ENCODE results near the gene CNN3. TPM values are rescaled to one million over a fixed set of nuclear protein-coding genes. Genes with fewer than 3 reads are reported as not detected.

CNN3 gene
- total RNA-seq, 4 donors from 2014 or later: 11.9 to 21.8 (median 16.1) TPM

GRCh38 chr1:94899756-94900155, 27.2 kb downstream of the CNN3 start:
- no peak for ATAC-seq
- in situ Hi-C loops (cut with MboI; ENCODE audit: low sequenced_read_pairs in 4 of 4): no loop called here
- no peak overlapping the region for H3K27ac ChIP-seq
- no peaks in the 10 kb centered on the region for H3K27me3 ChIP-seq
- DNase-seq: no peak
- no peak overlapping the region for H3K4me3 ChIP-seq
- H3K36me3 ChIP-seq: no peaks in the 10 kb centered on the region
- H3K4me1 ChIP-seq: no peaks in the 10 kb centered on the region
- no peaks in the 10 kb centered on the region for H3K9me3 ChIP-seq
- intact Hi-C loops (cut with DNase I; ENCODE audit: low total_unique reads): no loop called here
- TF ChIP-seq POLR2A (IDR thresholded peaks at IDR 0.05): no peak
- TF ChIP-seq CTCF (IDR thresholded peaks at IDR 0.05 in 4 of 5, conservative IDR thresholded peaks at IDR 0.05 in 1 of 5): no peak

- H3K9me3 ChIP-seq: no peaks in the 10 kb centered on the region
- no peak overlapping the region for H3K4me3 ChIP-seq
- H3K27me3 ChIP-seq: no peaks in the 10 kb centered on the region
- ATAC-seq: no peak
- intact Hi-C loops (cut with DNase I; ENCODE audit: low total_unique reads): no loop called here
- DNase-seq: no peak
- in situ Hi-C loops (cut with MboI; ENCODE audit: low sequenced_read_pairs in 4 of 4): no loop called here
- no peaks in the 10 kb centered on the region for H3K36me3 ChIP-seq
- H3K27ac ChIP-seq: no peak overlapping the region
- TF ChIP-seq POLR2A (IDR thresholded peaks at IDR 0.05) (no peak), CTCF (IDR thresholded peaks at IDR 0.05 in 4 of 5, conservative IDR thresholded peaks at IDR 0.05 in 1 of 5) (no peak)
- no peaks in the 10 kb centered on the region for H3K4me1 ChIP-seq
Measured at GRCh38 chr1:94898491-94899385, 28.2 kb downstream of the CNN3 start.

- no peak for DNase-seq
- no peak for ATAC-seq
- Histone ChIP-seq H3K9me3 (no peaks in the 10 kb centered on the region), H3K27ac (no peak overlapping the region), H3K4me3 (no peak overlapping the region), H3K27me3 (no peaks in the 10 kb centered on the region), H3K36me3 (no peaks in the 10 kb centered on the region), H3K4me1 (no peaks in the 10 kb centered on the region)
- intact Hi-C loops (cut with DNase I; ENCODE audit: low total_unique reads): no loop called here
- in situ Hi-C loops (cut with MboI; ENCODE audit: low sequenced_read_pairs in 4 of 4): no loop called here
- TF ChIP-seq POLR2A (IDR thresholded peaks at IDR 0.05): no peak
- TF ChIP-seq CTCF (IDR thresholded peaks at IDR 0.05 in 4 of 5, conservative IDR thresholded peaks at IDR 0.05 in 1 of 5): no peak
Measured at GRCh38 chr1:94895518-94895917, 31.4 kb downstream of the CNN3 start.

DNA sequence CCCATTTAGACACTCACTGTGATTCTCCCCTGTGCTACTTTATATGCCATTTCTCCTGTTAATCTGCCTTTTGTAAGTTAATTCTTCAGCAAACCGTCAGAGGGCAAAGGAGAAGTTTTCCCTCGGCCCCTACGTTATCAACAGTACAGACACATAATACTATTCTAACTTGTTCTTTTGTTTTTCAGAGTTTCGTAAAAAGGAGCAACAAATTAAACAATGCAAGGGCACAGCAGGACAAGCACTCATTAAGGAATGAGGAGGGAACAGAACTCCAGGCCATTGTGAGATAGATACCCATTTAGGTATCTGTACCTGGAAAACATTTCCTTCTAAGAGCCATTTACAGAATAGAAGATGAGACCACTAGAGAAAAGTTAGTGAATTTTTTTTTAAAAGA, 32.3 kb downstream of the CNN3 start:
- TF ChIP-seq POLR2A (IDR thresholded peaks at IDR 0.05) (no peak), CTCF (IDR thresholded peaks at IDR 0.05 in 4 of 5, conservative IDR thresholded peaks at IDR 0.05 in 1 of 5) (no peak)
- H3K27ac ChIP-seq: no peak overlapping the region
- no peaks in the 10 kb centered on the region for H3K9me3 ChIP-seq
- DNase-seq (no peak), ATAC-seq (no peak)
- no peaks in the 10 kb centered on the region for H3K4me1 ChIP-seq
- H3K4me3 ChIP-seq: no peak overlapping the region
- H3K36me3 ChIP-seq: no peaks in the 10 kb centered on the region
- in situ Hi-C loops (cut with MboI; ENCODE audit: low sequenced_read_pairs in 4 of 4): no loop called here
- intact Hi-C loops (cut with DNase I; ENCODE audit: low total_unique reads): no loop called here
- H3K27me3 ChIP-seq: no peaks in the 10 kb centered on the region
